Occipital lobe (tissue), 2 donors: ENCODE measurements around the gene RPL5. TPM values are rescaled to one million over a fixed set of nuclear protein-coding genes. Genes with fewer than 3 reads are reported as not detected.

Experiments
- DNase-seq: peaks from one replicate; lab custom pipeline; 2025; lab: John Stamatoyannopoulos, UW
- total RNA-seq: library from RNA; depleted of rRNA; stranded (reverse); fragments of >200 nt; gene quantifications from one replicate; pipeline ENCODE4 v1.2.3, GENCODE V29; 2014

The RPL5 gene
- total RNA-seq, 1 donor from 2014 or later, result 1,360 TPM

- no peak for DNase-seq
Measured at GRCh38 chr1:92820024-92820423, 11.8 kb upstream of the RPL5 start.

DNA sequence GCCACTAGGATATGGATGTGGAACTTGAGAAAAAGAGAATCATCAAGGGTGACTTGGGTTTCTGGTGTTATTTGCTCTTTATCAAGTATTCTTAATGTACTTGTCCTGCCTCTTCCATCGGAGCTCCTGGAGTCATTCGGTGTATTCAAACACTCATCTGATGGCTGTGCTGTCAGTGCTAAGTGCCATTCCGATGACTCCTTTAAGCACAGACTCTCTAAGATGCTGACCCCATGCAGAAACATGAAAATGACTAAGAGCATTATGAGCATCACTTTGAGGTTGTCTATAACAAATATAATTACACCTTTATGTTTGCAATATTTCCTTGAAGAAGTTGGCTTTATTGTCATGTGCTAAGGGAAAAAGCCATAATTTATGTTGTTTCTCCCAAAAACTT lies 11.3 kb upstream of the RPL5 start:
- DNase-seq, result no peak

- DNase-seq, result no peak
Measured at GRCh38 chr1:92822879-92823278, 9.0 kb upstream of the RPL5 start.

- no peak for DNase-seq
Measured at GRCh38 chr1:92826792-92827191, 5.0 kb upstream of the RPL5 start.

DNA sequence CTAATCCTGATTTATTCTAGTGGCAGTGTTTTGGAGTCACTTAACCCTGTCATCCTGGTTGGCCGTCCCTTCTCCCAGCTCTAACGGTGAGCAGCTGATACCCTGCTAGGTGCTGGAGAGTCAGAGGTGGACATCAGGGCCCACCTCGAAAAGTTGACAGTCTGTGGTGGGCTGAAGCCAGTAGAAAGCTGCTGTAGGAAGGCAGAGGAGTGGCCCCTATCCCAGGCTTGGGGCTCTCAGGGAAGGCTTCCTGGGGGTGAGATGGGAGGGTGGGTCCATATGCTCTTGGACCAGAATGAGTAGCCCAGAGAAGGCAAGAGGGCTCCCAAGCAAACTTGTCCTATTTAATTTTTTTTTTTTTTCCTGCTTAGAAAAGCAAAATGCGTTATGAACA lies 475 bp upstream of the RPL5 start:
- no peak for DNase-seq

- DNase-seq, result no peak
Measured at GRCh38 chr1:92832537-92833114, 786 bp downstream of the RPL5 start.

GRCh38 chr1:92833840-92834239 lies 2.0 kb downstream of the RPL5 start:
- no peak for DNase-seq

DNA sequence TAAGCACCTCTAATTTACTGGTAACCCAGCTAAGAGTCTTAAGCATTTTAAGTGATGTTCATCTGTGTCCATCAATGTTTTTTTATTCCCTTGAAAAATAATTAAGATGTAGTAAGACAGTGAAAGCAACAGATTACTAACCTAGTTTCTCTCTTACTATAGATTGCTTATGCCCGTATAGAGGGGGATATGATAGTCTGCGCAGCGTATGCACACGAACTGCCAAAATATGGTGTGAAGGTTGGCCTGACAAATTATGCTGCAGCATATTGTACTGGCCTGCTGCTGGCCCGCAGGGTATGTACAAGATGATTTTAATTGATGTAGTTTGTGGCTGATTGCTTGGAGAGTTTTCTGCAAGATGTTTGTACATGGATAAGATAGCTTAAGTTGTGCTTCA lies 2.8 kb downstream of the RPL5 start:
- DNase-seq, result no peak

GRCh38 chr1:92837062-92837461 lies 5.2 kb downstream of the RPL5 start:
- no peak for DNase-seq

- no peak for DNase-seq
Measured at GRCh38 chr1:92838519-92838918, 6.7 kb downstream of the RPL5 start.

- no peak for DNase-seq
Measured at GRCh38 chr1:92839442-92839841, 7.6 kb downstream of the RPL5 start.

DNA sequence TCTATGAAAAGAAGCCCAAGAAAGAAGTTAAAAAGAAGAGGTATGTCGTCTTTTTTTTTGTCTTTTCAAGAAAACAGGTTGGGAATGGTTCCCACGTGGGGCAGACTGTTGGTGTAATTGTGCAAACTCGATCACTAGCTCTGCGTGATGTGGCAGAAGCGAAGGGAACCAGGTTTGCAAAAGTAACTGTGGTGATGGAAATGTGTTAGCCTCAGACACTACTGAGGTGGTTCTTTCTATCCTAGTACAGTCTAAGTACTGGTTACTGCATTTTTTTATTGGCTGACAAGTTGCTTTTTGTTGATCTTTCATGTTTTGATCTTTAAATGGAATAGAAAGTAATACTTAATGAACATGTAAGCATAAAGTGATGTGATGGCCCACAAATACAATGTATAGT lies 8.8 kb downstream of the RPL5 start:
- no peak for DNase-seq

DNA sequence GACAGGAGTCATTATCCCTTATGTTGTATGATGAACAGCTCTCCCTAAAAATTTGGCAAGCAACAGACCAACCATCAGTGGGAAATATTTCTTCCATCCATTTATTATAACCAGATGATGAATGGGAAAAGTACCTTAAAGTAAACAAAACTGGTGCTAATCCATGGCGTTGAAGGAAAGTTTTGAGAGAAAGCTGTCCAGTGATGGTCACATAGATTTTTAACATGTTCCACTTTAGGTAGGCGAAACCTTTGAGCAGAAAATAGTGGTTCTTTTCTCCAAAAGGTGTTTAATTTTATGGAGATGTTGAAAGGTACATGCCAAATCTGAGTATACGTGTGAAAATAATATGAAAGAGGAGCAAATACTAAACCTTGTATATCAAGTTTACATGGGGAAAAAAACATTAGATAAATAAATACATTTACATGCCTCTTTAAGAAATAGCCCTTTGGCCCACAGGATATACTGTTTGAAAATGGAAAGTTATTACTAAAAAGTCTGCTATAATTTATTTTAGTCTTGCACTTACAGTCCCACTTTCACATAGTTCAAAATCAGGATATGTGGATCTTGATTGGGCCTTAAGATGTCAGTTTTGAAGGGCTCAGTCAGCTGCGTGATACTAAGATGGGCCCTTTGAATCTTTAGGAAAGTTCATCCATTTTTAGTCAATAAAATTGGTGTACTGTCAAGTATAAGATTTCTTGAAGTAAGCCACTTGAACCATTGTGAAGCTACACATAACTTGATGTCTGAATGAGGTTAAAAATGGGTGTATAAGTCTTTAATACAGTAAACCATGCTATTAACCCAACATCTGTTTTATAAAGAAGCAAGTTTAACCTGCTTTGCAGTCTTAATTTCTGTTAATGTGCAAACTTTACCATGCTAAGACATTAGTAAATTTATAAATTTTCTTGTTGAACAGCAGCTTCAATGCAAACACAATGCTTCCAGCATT lies 10.5 kb downstream of the RPL5 start:
- DNase-seq, result no peak

GRCh38 chr1:92843046-92843423 lies 11.2 kb downstream of the RPL5 start:
- no peak for DNase-seq

- DNase-seq, result no peak
Measured at GRCh38 chr1:92843429-92844352, 11.9 kb downstream of the RPL5 start.

DNA sequence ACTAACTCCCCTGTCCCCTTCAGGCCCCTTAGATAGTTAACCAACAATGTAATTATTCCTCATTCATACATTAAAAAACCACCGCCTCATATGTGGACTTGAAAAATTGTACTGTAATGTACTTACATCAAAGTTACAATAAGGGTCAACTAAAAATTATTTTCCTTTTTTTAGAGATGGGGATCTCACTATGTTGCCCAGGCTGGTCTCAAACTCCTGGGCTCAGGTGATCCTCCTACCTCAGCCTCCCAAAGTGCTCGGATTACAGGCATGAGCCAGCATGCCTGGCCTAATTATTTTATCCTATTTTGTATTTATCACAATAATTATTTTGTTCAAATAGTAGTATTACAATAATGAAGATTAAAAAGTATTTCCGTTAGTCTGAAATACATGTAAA lies 12.6 kb downstream of the RPL5 start:
- no peak for DNase-seq

DNA sequence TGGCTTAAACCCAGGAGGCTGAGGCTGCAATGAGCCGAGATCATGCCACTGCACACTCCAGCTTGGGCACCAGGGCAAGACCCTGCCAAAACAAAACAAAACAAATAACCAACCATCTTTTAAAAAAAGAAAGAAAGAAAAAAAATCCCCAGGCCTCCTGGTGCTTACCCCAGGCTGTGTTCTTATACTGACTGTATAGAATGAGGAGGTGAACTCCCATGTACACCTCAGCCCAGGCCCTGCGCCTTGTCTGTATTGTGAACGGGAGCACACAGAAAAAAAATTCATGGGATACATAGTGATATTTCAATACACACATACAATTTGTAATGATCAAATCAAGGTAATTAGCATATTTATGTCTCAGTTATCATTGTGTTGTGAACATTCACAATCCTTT lies 14.1 kb downstream of the RPL5 start:
- no peak for DNase-seq

- no peak for DNase-seq
Measured at GRCh38 chr1:92848201-92848600, 16.4 kb downstream of the RPL5 start.

- no peak for DNase-seq
Measured at GRCh38 chr1:92850019-92850418, 18.2 kb downstream of the RPL5 start.

- DNase-seq, result no peak
Measured at GRCh38 chr1:92851729-92852128, 19.9 kb downstream of the RPL5 start.

DNA sequence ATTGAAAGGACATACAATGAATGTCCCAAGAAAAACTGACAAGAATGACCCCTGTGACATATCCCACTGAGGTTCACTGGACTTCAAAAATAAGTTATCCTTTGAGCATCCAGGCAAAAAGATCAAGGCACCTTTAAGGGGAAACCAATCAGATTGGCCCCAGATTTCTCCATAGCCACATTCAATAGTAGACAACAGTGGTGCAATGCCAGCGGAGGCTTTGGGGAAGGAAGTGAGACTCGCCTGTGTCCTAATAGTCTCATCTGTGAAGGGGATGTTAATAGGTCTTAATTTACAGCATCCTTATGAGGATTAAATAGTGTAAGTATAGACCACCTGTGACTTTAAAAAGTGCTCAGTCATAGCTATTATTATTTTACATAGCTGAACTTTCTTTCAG lies 21.5 kb downstream of the RPL5 start:
- no peak for DNase-seq
